Pericardium fibroblast (primary cell): Measurements from ENCODE around the gene ETFA. TPM values are rescaled to one million over a fixed set of nuclear protein-coding genes. Genes with fewer than 3 reads are reported as not detected.

Experiments used
- total RNA-seq: library from RNA; depleted of rRNA; stranded (reverse); fragments of >200 nt; gene quantifications from 2 replicates; pipeline ENCODE4 v1.2.3, GENCODE V29; 2015

ETFA gene
- 55.6 and 73.3 TPM in 2 replicates for total RNA-seq

DNA sequence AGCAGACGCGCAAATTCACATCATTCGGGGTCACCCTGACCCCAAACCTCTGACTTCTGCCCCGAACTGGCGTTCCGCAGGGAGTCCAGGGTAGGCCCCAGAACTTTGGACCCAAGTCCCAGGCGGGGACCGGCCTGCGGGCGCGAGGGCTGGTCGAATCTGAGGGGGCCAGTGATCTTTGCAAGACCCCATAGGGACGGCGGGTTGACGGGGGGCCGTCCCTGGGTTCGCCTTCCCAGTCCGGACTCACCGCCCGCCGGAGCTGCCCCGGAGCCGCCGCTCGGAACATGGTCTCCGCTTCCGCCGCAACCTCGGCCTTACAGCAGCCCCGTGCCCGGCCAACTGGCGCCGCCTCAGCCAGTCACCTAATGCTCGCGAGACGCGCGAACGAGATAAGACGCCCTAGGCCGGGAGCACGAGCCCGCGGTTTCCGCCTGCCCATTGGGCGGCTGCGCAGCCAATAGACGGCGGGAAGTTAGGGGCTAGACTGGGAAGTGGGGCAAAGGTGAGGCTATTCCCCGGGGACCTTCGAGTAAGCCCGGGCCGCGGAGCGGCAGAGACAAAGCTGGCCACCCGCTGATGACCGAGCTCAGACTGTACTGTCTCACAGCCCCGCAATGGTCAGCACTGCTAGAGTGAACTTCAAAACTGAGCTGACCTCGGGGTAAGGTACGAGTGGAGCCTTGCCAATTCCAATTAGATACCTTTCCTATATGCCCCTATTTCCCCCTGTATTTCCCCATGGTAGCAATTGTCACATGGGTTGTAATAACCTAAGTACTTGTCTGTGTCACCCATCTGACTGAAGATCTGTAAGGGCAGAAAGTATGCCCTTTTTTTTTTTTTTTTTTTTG is at the start of gene ETFA:
Gene ETFA, minus strand, starts transcription at position 370 of the 854 bp plus-strand sequence. Its CDS starts 81 bp downstream, at position 289.

DNA sequence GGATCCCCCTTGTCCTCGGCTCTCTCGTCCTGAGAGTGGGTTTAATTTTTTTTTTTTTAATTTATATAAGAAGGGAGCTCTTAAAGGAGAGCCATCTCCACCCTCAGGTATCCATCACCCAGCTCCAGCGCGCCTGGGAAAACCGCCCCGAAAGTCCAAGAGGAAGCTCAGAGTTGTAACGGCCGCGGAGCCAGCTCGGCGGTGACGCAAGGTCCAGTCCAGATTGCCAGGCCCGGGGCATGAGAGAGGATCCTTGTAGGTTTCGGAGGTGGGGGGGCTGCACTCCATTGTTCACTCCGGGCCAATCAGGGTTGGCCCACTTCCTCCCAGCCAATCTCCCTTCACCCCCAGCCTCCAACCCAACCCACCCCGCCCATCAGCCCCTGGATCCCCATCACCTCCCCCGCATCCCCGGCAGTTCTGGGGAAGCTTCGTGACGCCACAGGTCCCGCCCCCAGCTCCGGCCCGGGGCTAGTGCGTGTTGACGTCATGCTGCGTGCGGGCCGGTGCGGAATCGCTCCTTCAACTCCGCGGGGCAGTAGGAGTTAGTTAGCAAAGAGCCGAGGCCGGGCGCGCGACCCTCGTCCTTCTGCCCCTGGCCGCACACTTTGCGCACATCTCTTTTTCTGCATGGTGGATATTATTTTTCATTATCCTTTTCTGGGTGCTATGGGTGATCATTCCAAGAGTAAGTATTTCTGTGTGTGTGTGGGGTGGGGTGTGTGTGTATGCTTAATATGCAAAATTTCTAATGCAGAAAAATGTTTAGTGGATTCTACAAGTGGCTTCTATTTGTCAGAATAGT is 25.2 kb upstream of the ETFA start, which contains the start of gene ISL2:
Gene ISL2, plus strand, starts transcription at position 520 of the 805 bp plus-strand sequence. Its CDS starts 111 bp downstream, at position 631.

Other genes starting within 250 kb of the ETFA start
- 0.12 and 0.34 TPM in 2 replicates for gene ISL2, start 25.3 kb upstream of the ETFA start, total RNA-seq